Tibial nerve (tissue), 3 donors: ENCODE results near the gene SYT5.

ENCODE experiments used
- POLR2A ChIP-seq, 2 donors: fragments of 450-650 bp; IDR thresholded peaks; one replicate each; pipeline ENCODE4 v1.6.1; 2017; ENCODE audit warnings: antibody characterized with exemption in 2 of 2, mild to moderate bottlenecking in 2 of 2, moderate library complexity in 2 of 2
- TF ChIP-seq, protein P1 (sequence below), 5 experiments: fragments of 200-600 bp in 3 of 5; fragments of 450-650 bp in 2 of 5; sonication (generic) in 3 of 5; IDR thresholded peaks; one replicate each; pipeline ENCODE4 v1.5.1; 2016 to 2019; ENCODE audit warnings: antibody characterized with exemption in 5 of 5, mild to moderate bottlenecking in 3 of 5, moderate library complexity in 2 of 5

DNA sequence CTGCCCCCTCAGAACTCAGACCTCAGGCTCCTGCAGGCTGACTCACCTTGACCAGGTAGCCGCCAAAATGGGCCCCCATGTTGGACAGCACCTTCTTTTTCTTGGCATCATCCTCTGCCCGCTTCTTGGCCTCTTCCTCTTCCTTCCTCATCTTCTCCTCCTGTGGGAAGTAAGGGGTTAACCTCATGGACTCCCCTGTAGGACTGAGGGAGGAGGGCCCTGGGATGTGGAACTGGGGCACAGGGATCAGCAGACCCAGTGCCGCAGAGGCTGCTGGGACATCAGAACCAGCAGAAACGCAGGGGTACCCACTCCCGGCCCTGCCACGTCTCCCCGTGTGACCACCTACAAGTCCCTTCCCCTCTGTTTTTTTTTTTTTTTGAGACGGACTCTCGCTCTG is 42.2 kb downstream of the SYT5 start:
- TF ChIP-seq, protein P1, sequence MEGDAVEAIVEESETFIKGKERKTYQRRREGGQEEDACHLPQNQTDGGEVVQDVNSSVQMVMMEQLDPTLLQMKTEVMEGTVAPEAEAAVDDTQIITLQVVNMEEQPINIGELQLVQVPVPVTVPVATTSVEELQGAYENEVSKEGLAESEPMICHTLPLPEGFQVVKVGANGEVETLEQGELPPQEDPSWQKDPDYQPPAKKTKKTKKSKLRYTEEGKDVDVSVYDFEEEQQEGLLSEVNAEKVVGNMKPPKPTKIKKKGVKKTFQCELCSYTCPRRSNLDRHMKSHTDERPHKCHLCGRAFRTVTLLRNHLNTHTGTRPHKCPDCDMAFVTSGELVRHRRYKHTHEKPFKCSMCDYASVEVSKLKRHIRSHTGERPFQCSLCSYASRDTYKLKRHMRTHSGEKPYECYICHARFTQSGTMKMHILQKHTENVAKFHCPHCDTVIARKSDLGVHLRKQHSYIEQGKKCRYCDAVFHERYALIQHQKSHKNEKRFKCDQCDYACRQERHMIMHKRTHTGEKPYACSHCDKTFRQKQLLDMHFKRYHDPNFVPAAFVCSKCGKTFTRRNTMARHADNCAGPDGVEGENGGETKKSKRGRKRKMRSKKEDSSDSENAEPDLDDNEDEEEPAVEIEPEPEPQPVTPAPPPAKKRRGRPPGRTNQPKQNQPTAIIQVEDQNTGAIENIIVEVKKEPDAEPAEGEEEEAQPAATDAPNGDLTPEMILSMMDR (IDR thresholded peaks at IDR 0.05), result no peak
- TF ChIP-seq POLR2A (IDR thresholded peaks at IDR 0.05), result no peak
